ENCODE results near the gene SOX5. TPM values are rescaled to one million over a fixed set of nuclear protein-coding genes. Genes with fewer than 3 reads are reported as not detected.

SOX5 gene
- total and polyA plus RNA-seq, 9 of the 15 experiments (the other 6 are each of a cell fraction or from before 2014, with no cell fraction given), result 8.3 to 16.5 (median 11.9) TPM

DNA sequence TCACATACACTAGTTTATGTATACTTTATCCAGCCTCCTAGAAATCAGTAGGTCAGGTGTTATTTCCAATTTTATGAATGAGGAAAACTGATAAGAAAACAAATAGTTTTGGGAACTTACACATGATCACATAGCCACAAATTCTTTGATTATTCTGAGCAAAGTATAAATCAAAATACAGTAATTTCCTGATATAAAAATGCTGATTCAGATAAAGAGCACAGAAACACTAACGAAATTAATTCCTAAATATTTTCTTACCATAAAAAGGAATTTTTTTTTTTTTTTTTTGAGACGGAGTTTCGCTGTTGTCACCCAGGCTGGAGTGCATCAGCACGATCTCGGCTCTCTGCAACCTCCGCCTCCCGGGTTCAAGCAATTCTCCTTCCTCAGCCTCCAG is 275.4 kb downstream of the SOX5 start:
- Histone ChIP-seq H3K9ac (ENCODE audit: insufficient read depth in 1 of 2, low read depth in 2 of 2, low read length in 2 of 2) (no peak overlapping the region), H3K27me3 (ENCODE audit: control insufficient read depth in 2 of 2, insufficient read depth in 2 of 2, low read length in 2 of 2) (no peaks in the 10 kb centered on the region), H3K4me3 (no peak overlapping the region), H3K9me3 (replicated peaks; ENCODE audit: control insufficient read depth, insufficient read depth, low read depth, low read length) (no peaks in the 10 kb centered on the region), H3K79me2 (ENCODE audit: control insufficient read depth, insufficient read depth, low read length) (peaks cover 3% of the 10 kb centered on the region; the same call in 1 of the 3 replicates), H3K27ac (ENCODE audit: extremely low read depth, low read depth, low read length) (no peak overlapping the region), H3K36me3 (ENCODE audit: control insufficient read depth, insufficient read depth, low read length) (no peaks in the 10 kb centered on the region), H4K20me1 (replicated peaks; ENCODE audit: control insufficient read depth, insufficient read depth, low read length) (no peaks in the 10 kb centered on the region), H3K4me1 (replicated peaks in 1 of 2; ENCODE audit: control insufficient read depth in 2 of 2, insufficient read depth in 2 of 2, low read length in 2 of 2) (no peaks in the 10 kb centered on the region; a peak in 1 of 5 replicates), H3K4me2 (ENCODE audit: insufficient read depth, low read length) (no peak overlapping the region), H3K9me1 (ENCODE audit: control insufficient read depth, insufficient read depth, low read length) (no peaks in the 10 kb centered on the region), H2AFZ (ENCODE audit: low read depth, low read length) (no peak overlapping the region)
- ChIA-PET CTCF (ENCODE audit: low intra/inter-chr PET ratio) (no interaction called here), POLR2A (no interaction called here)
- DNase-seq (ENCODE audit: extremely low read depth in 1 of 4, low spot score in 3 of 4), result no peak
- intact Hi-C loops (cut with micrococcal nuclease), result loop anchor here (10.0 kb wide), 1 partner anchor 61 kb away; no protein-coding TSS in a partner anchor
- in situ Hi-C loops (cut with MboI), result no loop called here
- FAIRE-seq, result no peak
- WGBS (ENCODE audit: insufficient coverage, low coverage, missing lambda C conversion rate), result 94% methylated on average over 5 of the region's 7 CpGs
- ATAC-seq, result no peak
- peak; percentile 38; the same call in 1 of the 2 replicates for TF ChIP-seq MAFF (IDR thresholded peaks at IDR 0.05; ENCODE audit: low read length)
- TF ChIP-seq, protein P1, sequence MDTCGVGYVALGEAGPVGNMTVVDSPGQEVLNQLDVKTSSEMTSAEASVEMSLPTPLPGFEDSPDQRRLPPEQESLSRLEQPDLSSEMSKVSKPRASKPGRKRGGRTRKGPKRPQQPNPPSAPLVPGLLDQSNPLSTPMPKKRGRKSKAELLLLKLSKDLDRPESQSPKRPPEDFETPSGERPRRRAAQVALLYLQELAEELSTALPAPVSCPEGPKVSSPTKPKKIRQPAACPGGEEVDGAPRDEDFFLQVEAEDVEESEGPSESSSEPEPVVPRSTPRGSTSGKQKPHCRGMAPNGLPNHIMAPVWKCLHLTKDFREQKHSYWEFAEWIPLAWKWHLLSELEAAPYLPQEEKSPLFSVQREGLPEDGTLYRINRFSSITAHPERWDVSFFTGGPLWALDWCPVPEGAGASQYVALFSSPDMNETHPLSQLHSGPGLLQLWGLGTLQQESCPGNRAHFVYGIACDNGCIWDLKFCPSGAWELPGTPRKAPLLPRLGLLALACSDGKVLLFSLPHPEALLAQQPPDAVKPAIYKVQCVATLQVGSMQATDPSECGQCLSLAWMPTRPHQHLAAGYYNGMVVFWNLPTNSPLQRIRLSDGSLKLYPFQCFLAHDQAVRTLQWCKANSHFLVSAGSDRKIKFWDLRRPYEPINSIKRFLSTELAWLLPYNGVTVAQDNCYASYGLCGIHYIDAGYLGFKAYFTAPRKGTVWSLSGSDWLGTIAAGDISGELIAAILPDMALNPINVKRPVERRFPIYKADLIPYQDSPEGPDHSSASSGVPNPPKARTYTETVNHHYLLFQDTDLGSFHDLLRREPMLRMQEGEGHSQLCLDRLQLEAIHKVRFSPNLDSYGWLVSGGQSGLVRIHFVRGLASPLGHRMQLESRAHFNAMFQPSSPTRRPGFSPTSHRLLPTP (IDR thresholded peaks at IDR 0.05; ENCODE audit: borderline replicate concordance, extremely low read depth, insufficient read length), result no peak
- peak; percentile 79 for TF ChIP-seq ZNF316 (IDR thresholded peaks at IDR 0.05)
- TF ChIP-seq, protein P2, sequence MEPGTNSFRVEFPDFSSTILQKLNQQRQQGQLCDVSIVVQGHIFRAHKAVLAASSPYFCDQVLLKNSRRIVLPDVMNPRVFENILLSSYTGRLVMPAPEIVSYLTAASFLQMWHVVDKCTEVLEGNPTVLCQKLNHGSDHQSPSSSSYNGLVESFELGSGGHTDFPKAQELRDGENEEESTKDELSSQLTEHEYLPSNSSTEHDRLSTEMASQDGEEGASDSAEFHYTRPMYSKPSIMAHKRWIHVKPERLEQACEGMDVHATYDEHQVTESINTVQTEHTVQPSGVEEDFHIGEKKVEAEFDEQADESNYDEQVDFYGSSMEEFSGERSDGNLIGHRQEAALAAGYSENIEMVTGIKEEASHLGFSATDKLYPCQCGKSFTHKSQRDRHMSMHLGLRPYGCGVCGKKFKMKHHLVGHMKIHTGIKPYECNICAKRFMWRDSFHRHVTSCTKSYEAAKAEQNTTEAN (CRISPR knock-in tag; IDR thresholded peaks at IDR 0.05), result no peak
- peak; percentile 68 for TF ChIP-seq C11orf30 (IDR thresholded peaks at IDR 0.05; ENCODE audit: low read depth)
- TF ChIP-seq KDM5B (IDR thresholded peaks at IDR 0.05; ENCODE audit: insufficient replicate concordance, low read depth, low read length), result no peak
- TF ChIP-seq RCOR1 (IDR thresholded peaks at IDR 0.05; ENCODE audit: borderline replicate concordance in 1 of 2, low read depth in 2 of 2, low read length in 2 of 2), result no peak
- no peak for TF ChIP-seq NCOA1 (IDR thresholded peaks at IDR 0.05; ENCODE audit: low read depth)
- no peak for TF ChIP-seq EWSR1 (IDR thresholded peaks at IDR 0.05; ENCODE audit: borderline replicate concordance, low read depth, partially characterized antibody)
- TF ChIP-seq MED1 (CRISPR knock-in tag; IDR thresholded peaks at IDR 0.05; ENCODE audit: borderline replicate concordance), result no peak
- no peak for TF ChIP-seq STAT5A (IDR thresholded peaks at IDR 0.05; ENCODE audit: borderline replicate concordance, low read length)
- TF ChIP-seq MAFG (tag; conservative IDR thresholded peaks at IDR 0.05), result 0 out of 2 replicates have a peak, but pooled peaks have one; percentile 25
- peak; percentile 30; the same call in 1 of the 2 replicates for TF ChIP-seq MAFK (IDR thresholded peaks at IDR 0.05; ENCODE audit: low read length)
- TF ChIP-seq DNMT1 (IDR thresholded peaks at IDR 0.05), result no peak
- TF ChIP-seq IRF1 (CRISPR knock-in tag; IDR thresholded peaks at IDR 0.05; ENCODE audit: borderline replicate concordance), result no peak
- BruUV-seq (replicated peaks), result no TSS peak
